DOHH2 (cell line): ENCODE results near the gene PAX2.

Source experiments
- EZH2phosphoT487 ChIP-seq: fragments of 200-600 bp; sonication (generic); IDR thresholded peaks from 2 replicates; pipeline ENCODE4 v1.6.1; 2017; ENCODE audit warnings: borderline replicate concordance, mild to moderate bottlenecking, antibody characterized with exemption, low read length, moderate library complexity, mixed read lengths
- TF ChIP-seq, protein P1 (sequence below): fragments of 200-600 bp; sonication (generic); IDR thresholded peaks from one replicate; pipeline ENCODE4 v1.5.1; 2014; ENCODE audit warnings: antibody characterized with exemption, mild to moderate bottlenecking, low read depth, low read length; ENCODE audit not compliant: poor library complexity, severe bottlenecking

GRCh38 chr10:100769481-100769880, 24.1 kb downstream of the PAX2 start:
- TF ChIP-seq, protein P1, sequence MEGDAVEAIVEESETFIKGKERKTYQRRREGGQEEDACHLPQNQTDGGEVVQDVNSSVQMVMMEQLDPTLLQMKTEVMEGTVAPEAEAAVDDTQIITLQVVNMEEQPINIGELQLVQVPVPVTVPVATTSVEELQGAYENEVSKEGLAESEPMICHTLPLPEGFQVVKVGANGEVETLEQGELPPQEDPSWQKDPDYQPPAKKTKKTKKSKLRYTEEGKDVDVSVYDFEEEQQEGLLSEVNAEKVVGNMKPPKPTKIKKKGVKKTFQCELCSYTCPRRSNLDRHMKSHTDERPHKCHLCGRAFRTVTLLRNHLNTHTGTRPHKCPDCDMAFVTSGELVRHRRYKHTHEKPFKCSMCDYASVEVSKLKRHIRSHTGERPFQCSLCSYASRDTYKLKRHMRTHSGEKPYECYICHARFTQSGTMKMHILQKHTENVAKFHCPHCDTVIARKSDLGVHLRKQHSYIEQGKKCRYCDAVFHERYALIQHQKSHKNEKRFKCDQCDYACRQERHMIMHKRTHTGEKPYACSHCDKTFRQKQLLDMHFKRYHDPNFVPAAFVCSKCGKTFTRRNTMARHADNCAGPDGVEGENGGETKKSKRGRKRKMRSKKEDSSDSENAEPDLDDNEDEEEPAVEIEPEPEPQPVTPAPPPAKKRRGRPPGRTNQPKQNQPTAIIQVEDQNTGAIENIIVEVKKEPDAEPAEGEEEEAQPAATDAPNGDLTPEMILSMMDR, result no peak
- no peak for TF ChIP-seq EZH2phosphoT487
